GM12891 (cell line): ENCODE measurements around the gene PALM2AKAP2.
A peak's percentile ranks its signal among the peaks of the same experiment; 100 is the strongest.

ENCODE experiments used
- DNase-seq: peaks from one replicate; pipeline ENCODE4 v3.0.0; 2011; ENCODE audit warnings: low spot score; ENCODE audit not compliant: insufficient read length
- FAIRE-seq: peaks from 2 replicates; lab custom pipeline; 2011; peaks lifted over from hg19 to GRCh38; lab: Jason Lieb, UNC
- PAX5 ChIP-seq: IDR thresholded peaks from 2 replicates; pipeline ENCODE4 v1.6.1; 2011; ENCODE audit warnings: low read length, moderate library complexity, mild to moderate bottlenecking; ENCODE audit not compliant: insufficient read depth, severe bottlenecking
- POLR2A ChIP-seq: IDR thresholded peaks from 2 replicates; pipeline ENCODE4 v1.6.1; 2011; ENCODE audit warnings: low read depth, low read length, control low read depth
- POLR2AphosphoS5 ChIP-seq: IDR thresholded peaks from 2 replicates; pipeline ENCODE4 v1.6.1; 2011; ENCODE audit warnings: low read depth, low read length, control low read depth
- POU2F2 ChIP-seq: IDR thresholded peaks from 2 replicates; pipeline ENCODE4 v1.6.1; 2011; ENCODE audit warnings: low read depth, mild to moderate bottlenecking, control low read depth, low read length, moderate library complexity
- SPI1 ChIP-seq: IDR thresholded peaks from 2 replicates; pipeline ENCODE4 v1.6.1; 2011; ENCODE audit warnings: low read depth, low read length, control low read depth
- TAF1 ChIP-seq: IDR thresholded peaks from 2 replicates; pipeline ENCODE4 v1.6.1; 2011; ENCODE audit warnings: low read depth, low read length, control low read depth

The PALM2AKAP2 gene

DNA sequence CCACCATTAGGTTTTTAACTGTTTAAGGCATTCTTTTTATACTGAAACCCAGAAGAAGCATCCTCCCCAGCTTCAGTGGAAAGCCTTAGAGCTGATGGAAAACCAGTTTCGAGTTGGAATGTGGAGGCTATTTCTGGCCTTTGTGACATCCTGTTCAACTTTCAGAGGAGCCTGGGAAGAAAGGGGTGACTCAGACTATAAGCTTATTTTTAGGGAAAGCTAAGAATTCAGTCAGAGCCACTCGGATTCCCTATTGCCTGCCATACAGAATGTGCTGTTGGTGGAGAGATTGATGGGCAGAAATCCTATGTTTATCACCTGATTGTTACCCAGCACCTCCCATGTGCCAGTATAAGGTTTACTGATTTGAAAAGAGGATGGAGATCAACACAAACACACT is 19.8 kb downstream of the PALM2AKAP2 start:
- FAIRE-seq (no peak), DNase-seq (no peak)
- no peak for TF ChIP-seq TAF1

DNA sequence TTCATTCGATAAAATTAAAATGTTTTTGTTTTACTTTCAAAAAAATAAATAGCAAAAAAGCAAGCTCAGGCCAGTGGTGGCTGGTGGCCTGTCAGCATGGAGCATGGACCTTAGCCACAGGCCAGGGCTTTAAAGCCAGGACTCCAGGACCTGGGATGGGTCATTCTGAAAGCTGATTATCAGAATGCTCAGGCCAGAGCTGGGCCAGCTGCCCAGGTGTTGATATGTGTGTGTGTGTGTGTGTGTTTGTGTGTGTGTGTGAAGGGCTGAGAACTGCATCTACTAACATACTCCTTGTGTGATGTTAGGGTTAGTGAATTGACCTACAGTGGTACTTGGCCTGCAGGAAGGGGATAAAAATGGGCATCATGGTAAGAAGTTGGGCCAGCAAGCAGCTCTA is 21.5 kb downstream of the PALM2AKAP2 start:
- FAIRE-seq (no peak), DNase-seq (no peak)
- no peak for TF ChIP-seq PAX5
- no peak for TF ChIP-seq POLR2AphosphoS5
- TF ChIP-seq POU2F2, result no peak
- no peak for TF ChIP-seq TAF1
- no peak for TF ChIP-seq POLR2A
- no peak for TF ChIP-seq SPI1

DNA sequence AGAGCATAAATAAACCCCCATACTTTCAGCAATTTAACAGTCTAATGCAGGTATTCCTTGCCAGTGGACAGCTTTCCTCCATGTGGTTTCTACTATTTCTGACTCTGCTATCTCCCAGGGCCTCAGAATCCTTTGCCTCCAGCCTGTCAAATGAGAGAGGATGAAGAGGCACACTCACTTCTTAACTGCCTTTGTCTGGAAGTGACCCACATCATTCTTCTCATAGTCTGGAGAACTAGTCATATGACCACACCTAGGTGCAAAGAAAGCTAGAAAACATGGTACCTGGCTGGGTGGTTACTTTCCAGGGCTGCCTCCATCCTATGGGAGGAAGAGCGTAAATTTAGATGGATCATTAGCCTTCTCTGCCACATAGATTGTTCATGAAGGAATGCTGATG is 22.5 kb downstream of the PALM2AKAP2 start:
- TF ChIP-seq POLR2A (no peak), POLR2AphosphoS5 (no peak), SPI1 (no peak), POU2F2 (no peak), PAX5 (no peak), TAF1 (no peak)
- DNase-seq (no peak), FAIRE-seq (no peak)

DNA sequence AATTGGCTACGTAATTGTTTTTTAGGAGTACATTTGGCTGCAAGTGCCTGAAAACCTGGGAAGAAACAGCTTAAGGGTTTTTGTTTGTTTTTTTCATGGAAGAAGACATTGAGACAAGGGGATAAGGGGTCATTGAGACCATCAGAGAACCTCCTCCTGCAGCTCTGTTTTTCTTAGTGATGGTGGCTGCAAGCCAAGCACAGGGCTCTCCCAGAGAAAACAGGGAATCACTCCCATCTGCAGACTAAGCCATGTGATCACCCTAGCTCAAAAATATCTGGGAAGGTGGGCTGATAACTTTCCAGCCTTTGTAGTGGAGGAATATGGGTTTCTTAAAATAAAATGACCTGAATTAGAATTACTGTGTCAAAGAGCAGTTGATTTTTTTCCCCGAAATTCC is 25.1 kb downstream of the PALM2AKAP2 start:
- no peak for TF ChIP-seq POLR2AphosphoS5
- no peak for TF ChIP-seq PAX5
- TF ChIP-seq POLR2A, result no peak
- DNase-seq (no peak), FAIRE-seq (no peak)

DNA sequence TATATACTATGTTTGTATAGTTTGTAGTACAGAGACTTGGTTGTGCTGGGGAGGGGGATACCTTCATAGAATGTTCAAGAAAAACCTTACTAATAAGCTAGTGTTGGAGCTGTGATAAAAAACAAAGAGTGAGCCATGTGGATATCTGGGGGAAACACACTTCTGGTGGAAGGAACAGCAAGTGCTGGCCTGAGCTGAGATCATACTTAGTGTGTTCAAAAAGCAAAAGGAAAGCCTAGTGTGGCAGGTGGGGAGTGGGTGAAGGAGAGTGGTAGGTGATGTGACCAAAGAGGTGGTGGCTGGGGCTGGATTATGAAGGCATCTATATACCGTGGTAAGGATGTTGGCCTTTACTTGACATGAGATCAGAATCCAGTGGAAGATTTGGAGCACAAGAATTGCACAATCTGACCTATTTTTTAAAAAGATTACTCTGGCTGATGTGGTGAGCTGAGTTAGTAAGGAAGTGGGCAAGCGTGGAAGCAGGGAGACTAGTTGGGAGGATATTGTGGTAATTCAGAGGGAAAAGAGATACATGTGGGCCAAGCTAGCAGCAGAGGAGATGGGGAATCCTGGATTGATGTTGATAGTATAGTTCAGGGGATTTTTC is 26.6 kb downstream of the PALM2AKAP2 start:
- DNase-seq, result no peak
- no peak for TF ChIP-seq POLR2A
- no peak for TF ChIP-seq SPI1
- TF ChIP-seq POLR2AphosphoS5, result no peak
- no peak for TF ChIP-seq TAF1
- no peak for TF ChIP-seq POU2F2
- no peak for TF ChIP-seq PAX5

DNA sequence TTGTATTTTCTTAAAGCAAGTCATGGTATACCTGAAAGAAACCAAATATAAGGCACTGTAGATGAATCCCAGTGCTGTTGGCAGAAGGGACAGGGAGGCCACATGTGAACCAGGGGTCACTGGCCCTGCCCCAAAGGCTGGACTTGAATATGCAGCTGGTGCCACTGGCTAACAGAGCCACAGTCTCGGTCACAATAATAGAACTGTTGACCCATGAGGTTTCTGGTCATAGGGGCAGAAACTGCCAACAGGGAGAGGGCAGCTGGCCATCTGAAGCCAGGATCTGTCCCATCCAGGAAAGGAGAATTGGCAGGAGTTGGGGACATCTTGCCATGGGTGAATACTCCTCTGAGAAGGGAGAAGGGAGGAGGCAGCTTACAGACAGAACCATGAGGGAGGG is 31.9 kb downstream of the PALM2AKAP2 start:
- no peak for DNase-seq

More for the DNA sequence above, 26.6 kb downstream of the PALM2AKAP2 start:
- no peak for FAIRE-seq

DNA sequence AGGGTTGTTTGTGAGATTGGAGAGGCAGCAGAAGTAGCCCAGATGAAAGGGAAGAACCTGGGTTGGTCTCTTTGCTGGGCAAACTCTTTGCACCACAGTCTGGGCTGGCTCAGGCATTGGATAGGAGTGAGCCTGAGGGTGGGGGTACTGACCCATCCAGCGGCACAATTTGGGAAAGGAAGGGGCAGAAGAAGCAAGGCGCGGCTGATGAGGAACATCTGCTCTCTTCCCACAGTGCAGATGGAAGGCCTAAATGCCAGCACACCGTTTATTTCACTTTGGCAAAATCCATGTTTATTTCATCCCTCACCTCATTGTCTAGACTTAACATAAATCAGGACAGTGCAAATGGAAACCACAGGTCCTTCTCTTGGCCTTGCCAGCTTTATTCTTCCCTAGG is 32.3 kb downstream of the PALM2AKAP2 start:
- TF ChIP-seq POLR2AphosphoS5 (no peak), POU2F2 (no peak), TAF1 (no peak), SPI1 (no peak), POLR2A (no peak), PAX5 (no peak)
- no peak for DNase-seq
- no peak for FAIRE-seq

More for the DNA sequence above, 31.9 kb downstream of the PALM2AKAP2 start:
- FAIRE-seq, result no peak
- no peak for TF ChIP-seq SPI1
- TF ChIP-seq POU2F2, result no peak
- TF ChIP-seq TAF1, result no peak
- no peak for TF ChIP-seq PAX5
- no peak for TF ChIP-seq POLR2A
- no peak for TF ChIP-seq POLR2AphosphoS5

DNA sequence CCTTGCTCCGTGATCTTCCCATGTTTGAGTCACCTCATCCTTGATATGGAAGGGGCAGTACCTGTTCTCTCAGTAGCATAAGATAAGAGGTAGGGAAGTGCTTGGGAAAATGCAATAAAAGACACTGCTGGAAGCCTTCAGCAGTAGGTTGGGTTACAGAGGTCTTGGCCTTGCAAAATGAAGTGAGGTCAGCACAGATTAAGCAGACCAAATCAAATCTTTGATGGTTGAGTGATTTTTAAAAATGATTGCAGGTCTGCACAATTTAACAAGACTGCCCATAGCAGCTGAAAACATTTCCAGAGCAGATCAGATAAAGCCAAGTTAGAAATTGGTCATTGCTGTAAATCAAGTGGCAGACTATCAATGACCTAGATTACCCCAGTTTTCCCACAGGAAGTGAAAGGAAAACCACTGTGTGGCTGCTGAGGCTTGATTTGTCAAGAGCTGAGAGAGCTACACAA is 32.9 kb downstream of the PALM2AKAP2 start:
- peak; percentile 28 for FAIRE-seq
- no peak for TF ChIP-seq POLR2AphosphoS5
- no peak for TF ChIP-seq POLR2A
- no peak for TF ChIP-seq SPI1
- no peak for TF ChIP-seq PAX5
- no peak for TF ChIP-seq TAF1
- no peak for TF ChIP-seq POU2F2
- DNase-seq, result no peak

DNA sequence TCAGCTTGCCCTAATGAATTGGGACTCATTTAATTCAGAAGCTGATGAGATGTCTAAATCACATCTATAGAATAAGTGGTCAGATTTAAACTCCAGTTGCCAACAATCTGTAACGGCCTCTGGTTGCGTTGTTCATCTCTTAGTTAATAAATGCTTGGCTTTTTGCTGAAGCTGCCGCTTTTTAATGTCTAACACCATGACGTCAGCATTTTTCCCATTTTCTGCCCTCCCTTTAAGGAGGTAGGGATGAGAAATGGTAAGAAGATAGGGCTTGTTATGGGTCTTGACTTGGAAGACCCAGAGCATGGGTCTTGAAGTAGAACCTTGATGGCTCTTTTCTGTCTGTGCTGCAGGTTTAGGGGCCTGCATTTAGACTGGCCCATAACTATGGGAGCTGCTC is 33.3 kb downstream of the PALM2AKAP2 start:
- TF ChIP-seq PAX5 (no peak), TAF1 (no peak), SPI1 (no peak), POU2F2 (no peak), POLR2A (no peak), POLR2AphosphoS5 (no peak)
- DNase-seq (no peak), FAIRE-seq (no peak)

DNA sequence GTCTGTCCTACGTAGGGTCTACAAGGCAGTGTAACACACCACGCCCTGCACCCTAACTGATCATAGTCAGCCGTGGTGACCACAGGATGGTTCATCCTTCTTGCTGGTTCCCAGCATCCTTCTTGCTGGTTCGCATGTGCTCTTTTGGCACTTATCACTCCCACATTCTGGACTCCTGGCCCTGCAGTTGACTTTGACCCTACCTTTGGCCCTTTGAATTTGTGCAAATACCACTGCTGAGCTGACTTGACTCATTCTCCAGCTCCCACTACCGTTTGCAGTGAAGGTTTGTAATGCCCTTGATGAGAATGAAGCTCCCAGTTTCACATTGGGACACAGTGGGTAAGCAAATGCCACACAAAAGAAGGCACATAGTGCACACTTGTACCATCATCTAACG is 33.8 kb downstream of the PALM2AKAP2 start:
- TF ChIP-seq POLR2A (no peak), TAF1 (no peak), PAX5 (no peak), POU2F2 (no peak), SPI1 (no peak), POLR2AphosphoS5 (no peak)
- DNase-seq (no peak), FAIRE-seq (no peak)
